Astrocyte of the spinal cord (primary cell): ENCODE results near the gene MLLT1.

Experiments
- DNase-seq: peaks from one replicate; pipeline ENCODE4 v3.0.0; 2011; ENCODE audit warnings: low read depth, low spot score
- H3K4me3 ChIP-seq: 2 replicates; pipeline ENCODE4 v1.5.1; 2011; ENCODE audit warnings: low read depth, mild to moderate bottlenecking, low read length, moderate library complexity
- CTCF ChIP-seq: IDR thresholded peaks from 2 replicates; pipeline ENCODE4 v1.5.1; 2012; ENCODE audit warnings: low read depth, mild to moderate bottlenecking, low read length, inconsistent platforms
- in situ Hi-C: cut with HindIII; loops from 2 replicates; pipeline ENCODE4 v1.10.0; 2017; ENCODE audit warnings: low sequenced_read_pairs

The MLLT1 gene

GRCh38 chr19:6250909-6251308, 28.9 kb downstream of the MLLT1 start:
- H3K4me3 ChIP-seq: no peak overlapping the region
- no peak for DNase-seq
- in situ Hi-C loops: no loop called here
- no peak for TF ChIP-seq CTCF

GRCh38 chr19:6250024-6250615, 29.7 kb downstream of the MLLT1 start:
- no peak overlapping the region for H3K4me3 ChIP-seq
- in situ Hi-C loops: no loop called here
- TF ChIP-seq CTCF: no peak
- DNase-seq: peak; percentile 77

GRCh38 chr19:6249296-6249695, 30.5 kb downstream of the MLLT1 start:
- peak; percentile 49 for DNase-seq
- in situ Hi-C loops: no loop called here
- no peak for TF ChIP-seq CTCF

GRCh38 chr19:6248844-6249243, 30.9 kb downstream of the MLLT1 start:
- in situ Hi-C loops: no loop called here
- no peak overlapping the region for H3K4me3 ChIP-seq
- no peak for DNase-seq
- no peak for TF ChIP-seq CTCF

More at GRCh38 chr19:6249296-6249695, 30.5 kb downstream of the MLLT1 start:
- H3K4me3 ChIP-seq: no peak overlapping the region

GRCh38 chr19:6248341-6248740, 31.4 kb downstream of the MLLT1 start:
- H3K4me3 ChIP-seq: no peak overlapping the region
- DNase-seq: no peak
- no peak for TF ChIP-seq CTCF
- in situ Hi-C loops: no loop called here

- TF ChIP-seq CTCF: no peak
- in situ Hi-C loops: no loop called here
- DNase-seq: no peak
- H3K4me3 ChIP-seq: no peak overlapping the region
Observed at GRCh38 chr19:6247007-6247288, 32.8 kb downstream of the MLLT1 start.
